HG02610 (cell line): ENCODE data around the gene OR2AT4.
"Not testable (repeated sequence)": the region's sequence is repeated elsewhere in the genome, so short reads cannot be mapped to it uniquely, and the experiment has no call there.

Experiments
- ATAC-seq: cut with Tn5 transposase; IDR thresholded peaks from one replicate; pipeline ENCODE4 v1.9.1; 2021; ENCODE audit warnings: mild to moderate bottlenecking, moderate library complexity; ENCODE audit not compliant: unreplicated experiment

Gene OR2AT4

DNA sequence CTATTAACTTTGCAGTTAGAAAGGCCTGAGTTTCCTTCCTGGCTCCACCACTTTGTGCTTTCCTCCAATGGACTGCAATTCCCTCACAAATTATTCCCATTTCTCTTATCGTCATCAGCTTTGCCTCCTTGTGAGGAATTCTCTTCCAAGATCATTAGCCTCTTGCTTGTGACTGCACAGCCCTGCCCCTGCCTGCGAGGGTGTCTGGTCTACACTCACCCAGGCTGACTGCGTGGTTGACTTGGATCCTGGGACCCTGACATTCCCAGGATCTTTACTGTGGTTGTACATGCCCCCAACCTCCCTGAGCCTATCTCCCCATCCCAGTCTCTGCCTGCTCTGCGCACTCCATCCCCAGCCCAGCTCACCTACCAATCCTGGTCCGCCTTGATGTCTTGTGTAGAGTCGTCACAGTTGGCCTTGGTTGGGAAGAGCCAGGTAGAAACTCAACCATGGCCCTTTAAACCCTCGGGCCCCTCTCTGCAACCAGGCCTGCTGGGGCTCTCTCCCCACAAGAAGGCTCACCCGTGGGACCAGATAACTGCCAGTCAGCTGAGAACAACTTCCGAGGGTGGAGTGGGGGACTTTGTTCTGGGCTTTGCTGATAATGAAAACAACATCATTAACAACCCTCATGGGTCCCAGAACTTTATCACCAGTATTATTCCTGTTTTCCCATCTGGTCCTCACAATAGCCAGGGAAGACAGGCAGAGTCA is at the start of gene OR2AT4:
TSS of gene OR2AT4 (minus strand) at position 421 of the 717 bp plus-strand sequence.
- no peak for ATAC-seq

DNA sequence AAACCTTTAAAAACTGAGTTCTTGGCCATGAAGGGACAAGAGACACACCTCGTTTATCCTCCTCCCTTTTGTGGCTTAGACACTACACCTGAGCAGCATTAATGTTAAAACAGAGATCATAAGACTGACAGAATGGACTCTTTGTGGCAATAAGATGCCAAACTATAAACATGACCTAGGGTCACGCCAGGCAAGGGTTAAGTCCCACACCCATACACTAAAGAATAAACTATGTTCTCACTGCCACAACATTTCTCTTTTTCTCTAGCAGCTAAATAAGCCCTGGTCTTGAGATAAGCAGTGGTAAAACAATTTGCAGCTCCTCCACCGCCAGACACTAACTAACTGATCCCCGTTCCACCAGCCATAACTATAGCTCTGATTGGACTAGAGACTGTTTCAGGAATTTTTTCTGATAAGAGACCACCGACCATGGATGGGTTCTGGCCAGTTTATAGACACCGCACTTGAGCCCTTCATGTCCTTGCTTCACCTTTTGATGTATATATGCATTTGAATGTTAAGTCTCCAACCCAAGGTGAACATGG is 49.4 kb upstream of the OR2AT4 start:
- no peak for ATAC-seq

DNA sequence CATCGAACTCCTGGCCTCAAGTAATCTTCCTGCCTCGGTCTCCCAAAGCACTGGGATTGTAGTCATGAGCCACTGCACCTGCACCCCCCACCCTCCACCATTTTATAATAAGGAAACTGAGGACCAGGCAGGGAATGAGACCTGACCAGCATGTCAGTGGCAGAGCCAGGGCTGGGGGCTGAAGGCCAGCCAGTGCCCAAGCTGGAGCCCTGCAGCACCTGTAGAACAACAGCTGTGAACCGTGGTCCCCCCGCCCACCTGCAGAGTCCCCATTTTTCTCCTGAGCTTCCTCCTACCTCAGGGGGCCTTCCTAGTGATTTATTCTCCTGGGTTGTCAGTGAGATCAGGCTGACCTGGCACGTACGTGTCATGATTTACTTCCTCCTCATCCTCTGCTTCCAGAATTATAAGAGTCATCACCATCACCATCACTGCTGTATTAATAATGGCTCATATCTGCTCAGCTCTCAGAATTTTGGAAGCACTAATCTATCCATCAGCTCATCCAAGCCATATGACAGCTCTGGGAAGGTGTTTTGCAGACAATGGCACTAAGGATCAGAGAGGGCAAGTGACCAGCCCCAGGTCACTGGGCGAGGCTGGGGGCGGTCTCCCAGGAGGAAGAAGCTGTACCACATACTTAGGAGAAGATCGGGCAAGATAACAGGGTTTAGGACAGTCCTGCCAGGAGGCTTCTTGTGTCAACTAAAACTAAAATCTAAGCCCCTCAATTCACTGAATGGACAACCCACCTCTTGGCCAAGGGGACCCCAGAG is 48.7 kb upstream of the OR2AT4 start:
- ATAC-seq: no peak

- no peak for ATAC-seq
These were observed 48.0 kb upstream of the OR2AT4 start for GRCh38 chr11:75144716-75145014.

GRCh38 chr11:75143420-75143731 is 46.7 kb upstream of the OR2AT4 start:
- no peak for ATAC-seq

DNA sequence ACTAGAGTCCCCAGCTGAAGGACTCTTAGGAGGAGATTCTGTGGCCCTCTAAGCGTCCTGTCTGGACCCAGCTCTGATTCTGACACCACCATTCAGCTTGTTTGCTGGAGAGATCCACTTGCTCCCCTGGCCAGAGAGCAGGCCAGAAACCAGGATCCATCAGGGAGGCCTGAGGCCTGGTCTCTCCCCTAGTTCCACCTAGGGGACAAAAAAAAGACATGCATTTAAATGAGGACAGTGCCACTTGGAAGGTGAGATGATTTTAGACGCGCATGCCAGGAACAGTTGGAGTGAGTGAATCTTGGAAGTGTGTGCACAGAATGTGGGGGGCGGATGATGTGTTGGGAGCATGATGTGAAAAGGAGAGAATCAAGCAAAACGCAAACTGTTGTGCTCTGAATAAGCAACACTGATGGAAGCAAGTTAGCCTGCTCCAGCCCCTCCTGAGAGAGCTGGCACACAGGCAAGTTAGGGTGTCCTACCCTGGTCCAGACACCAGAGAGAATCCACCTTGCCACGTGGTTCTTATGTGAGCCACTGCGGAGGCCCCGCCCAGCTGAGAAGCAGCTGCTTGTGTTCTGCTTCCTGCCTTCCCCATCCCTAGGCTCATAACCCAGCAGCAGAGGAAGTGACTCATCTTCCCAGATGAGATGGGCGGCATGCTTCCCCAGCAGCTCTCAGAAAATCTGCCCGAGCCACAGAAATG is 46.2 kb upstream of the OR2AT4 start:
- ATAC-seq: no peak

- ATAC-seq: no peak
These were observed 44.5 kb upstream of the OR2AT4 start for GRCh38 chr11:75141166-75141565.

DNA sequence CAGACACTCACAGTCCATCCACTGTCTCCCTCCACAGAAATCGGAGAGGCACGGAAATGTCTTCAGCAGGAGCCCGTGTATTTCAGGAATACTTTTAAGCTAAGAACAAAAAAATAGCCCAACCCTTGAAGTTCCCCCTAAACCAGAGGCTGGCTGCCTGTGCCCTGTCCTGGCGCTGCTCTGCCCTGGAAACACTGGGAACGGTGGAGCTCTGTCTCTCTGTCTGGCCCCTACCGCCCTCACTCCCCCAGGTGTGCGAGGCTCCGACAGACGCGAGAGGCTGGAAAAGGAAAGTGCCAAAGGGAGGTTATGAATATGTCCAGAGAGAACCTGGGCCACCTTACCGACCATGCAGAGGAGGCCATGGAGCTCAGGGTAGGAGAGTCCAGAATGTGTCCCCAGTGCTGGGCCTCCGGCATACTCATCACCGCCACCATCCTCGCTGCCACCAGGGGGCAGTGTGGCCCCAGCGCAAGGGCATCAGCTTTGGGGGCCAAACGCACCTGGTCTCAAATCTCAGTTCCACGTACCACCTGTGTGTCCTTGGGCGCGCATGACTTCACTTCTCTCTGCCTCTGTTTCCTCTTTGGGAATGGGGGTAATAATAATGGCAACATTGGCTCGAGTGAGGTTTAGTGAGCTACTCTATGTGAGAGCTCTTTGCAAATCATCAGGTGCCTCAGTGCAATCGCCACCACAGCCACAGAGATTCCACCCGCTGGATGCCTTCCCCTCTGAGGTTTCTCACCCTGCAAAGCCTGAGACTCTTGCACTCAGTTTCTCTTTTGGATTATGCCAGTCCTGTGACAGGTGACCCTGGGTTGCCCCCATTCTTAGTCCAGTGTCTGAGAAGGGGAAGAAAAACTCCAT is 43.8 kb upstream of the OR2AT4 start:
- no peak for ATAC-seq

DNA sequence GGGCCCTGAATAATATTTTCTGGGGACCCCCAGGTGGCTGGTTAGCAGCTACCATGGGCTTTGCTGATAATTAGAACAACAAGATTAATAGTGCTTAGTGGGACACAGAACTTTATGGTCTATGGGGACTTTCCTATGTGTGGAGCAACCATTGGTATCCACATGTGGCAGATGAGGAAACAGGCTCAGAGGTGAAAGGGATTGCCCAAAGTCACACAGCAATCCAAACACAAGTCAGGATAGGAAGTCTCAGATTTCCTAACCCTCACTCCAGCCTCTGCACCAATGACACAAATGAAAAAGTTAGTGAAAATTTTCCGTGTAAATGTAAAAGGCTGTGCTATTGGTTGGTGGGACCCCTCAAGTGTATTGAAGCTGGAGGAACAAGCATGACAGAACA is 39.0 kb upstream of the OR2AT4 start:
- ATAC-seq: no peak

DNA sequence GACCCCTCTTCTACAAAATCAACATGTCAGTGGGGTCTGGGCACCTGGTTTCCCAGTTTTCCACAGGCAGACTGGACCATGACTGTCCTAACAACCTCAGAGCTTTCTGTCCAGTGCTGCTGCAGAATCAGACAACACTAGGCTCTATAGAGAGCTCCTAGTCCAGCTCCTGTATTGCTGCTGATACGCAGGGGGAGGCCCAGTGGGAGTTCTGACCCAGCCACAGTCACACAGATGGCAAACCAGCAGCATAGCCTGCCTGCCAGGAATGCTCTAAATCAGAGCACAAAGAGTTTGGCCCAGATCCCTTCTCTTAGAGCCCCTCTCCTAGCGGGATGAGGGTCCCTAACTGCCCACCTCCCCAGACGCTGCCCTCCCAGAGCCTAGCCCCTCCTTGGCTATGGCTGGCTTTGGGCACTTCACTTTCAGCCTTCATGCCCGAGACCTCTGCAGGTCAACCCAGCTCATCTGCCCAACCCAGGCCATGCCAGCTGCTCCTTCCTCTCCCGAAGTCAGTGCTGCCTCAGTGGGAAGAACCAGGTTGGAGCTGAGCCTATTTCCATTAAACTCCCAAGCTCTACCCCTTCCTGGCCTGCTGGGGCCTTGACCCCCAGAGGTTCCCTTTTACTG is 38.5 kb upstream of the OR2AT4 start:
- no peak for ATAC-seq

DNA sequence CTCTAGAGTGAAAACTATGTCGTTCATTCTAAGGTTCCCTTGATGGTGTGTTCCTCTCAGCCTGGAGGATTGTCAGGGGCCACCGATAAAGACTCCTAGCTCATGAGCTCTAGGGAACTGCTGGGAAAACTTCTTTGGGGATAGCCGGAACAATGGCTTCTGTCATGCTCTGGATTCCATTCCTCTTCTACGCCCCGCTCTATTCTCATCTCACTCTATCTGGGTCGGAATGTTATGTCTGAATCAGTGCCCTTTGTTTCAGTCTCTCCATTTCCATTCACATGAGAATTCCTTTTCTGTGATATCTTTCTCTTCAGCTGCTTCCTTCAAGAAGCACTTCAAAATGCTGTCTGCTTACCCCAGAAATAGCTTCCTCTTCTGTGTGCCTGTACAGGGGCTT is 37.3 kb upstream of the OR2AT4 start:
- no peak for ATAC-seq

GRCh38 chr11:75132080-75132479 is 35.4 kb upstream of the OR2AT4 start:
- ATAC-seq: no peak

- ATAC-seq: no peak
These were observed 29.9 kb upstream of the OR2AT4 start for GRCh38 chr11:75126564-75126963.

- no peak for ATAC-seq
These were observed 21.9 kb upstream of the OR2AT4 start for GRCh38 chr11:75118577-75118976.

GRCh38 chr11:75114465-75114864 is 17.8 kb upstream of the OR2AT4 start:
- no peak for ATAC-seq

- no peak for ATAC-seq
These were observed 16.4 kb upstream of the OR2AT4 start for GRCh38 chr11:75113030-75113429.

DNA sequence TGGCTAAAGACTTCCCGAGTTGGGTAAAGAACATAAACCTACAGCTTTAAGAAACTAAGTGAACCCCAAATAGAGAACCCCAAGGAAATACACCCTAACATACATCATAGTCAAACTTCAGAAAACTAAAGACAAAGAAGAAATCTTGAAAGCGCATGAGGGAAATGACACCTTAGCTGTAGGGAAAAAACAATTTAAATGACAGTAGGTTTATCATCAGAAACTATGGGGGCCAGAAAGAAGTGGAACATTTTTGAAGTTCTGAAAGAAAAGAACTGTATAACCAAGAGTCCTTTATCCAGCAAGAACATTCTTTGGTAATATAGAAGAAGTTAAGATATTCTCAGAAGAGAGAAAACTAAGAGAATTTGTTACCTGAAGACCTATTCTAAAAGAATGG is 15.5 kb upstream of the OR2AT4 start:
- ATAC-seq: no peak

DNA sequence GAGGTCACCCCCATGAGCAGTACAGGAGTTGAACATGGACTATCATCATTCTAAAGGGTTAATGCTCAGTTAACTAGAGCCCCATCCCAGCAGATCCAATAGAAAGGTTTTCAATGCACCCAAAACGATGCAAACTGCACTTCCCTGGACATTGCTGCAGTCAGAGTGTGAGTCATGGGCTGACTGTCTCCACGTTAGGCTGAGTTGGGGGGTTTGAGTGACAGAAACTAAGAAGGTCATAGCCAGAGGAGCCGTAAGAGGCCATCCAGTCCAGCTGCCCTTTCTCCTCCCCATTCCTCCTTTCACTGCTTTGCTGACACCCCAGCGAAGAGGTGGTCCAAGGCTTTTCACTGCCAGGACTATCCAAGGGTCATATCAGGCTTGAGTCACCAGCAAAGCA is 10.5 kb upstream of the OR2AT4 start:
- no peak for ATAC-seq

- not testable (repeated sequence) for ATAC-seq
These were observed 9.4 kb upstream of the OR2AT4 start for GRCh38 chr11:75105967-75106681.

GRCh38 chr11:75105462-75105925 is 8.8 kb upstream of the OR2AT4 start:
- ATAC-seq: no peak
